ENCODE results near the gene PPEF1. TPM values are rescaled to one million over a fixed set of nuclear protein-coding genes. Genes with fewer than 3 reads are reported as not detected.
A peak's percentile ranks its signal among the peaks of the same experiment; 100 is the strongest.
"Not testable (repeated sequence)": the region's sequence is repeated elsewhere in the genome, so short reads cannot be mapped to it uniquely, and the experiment has no call there.

PPEF1 gene
- total RNA-seq, 3 donors from 2014 or later = 0.30 to 0.46 TPM; not detected in 1

GRCh38 chrX:18725310-18725943, 18.0 kb downstream of the PPEF1 start:
- no peaks in the 10 kb centered on the region for H3K36me3 Mint-ChIP-seq (ENCODE audit: insufficient read depth)
- no peak for DNase-seq
- H3K4me3 Mint-ChIP-seq = peak overlapping the region; percentile 7
- H3K4me1 Mint-ChIP-seq (ENCODE audit: low read depth) = peaks cover 4% of the 10 kb centered on the region
- no peaks in the 10 kb centered on the region for H3K27me3 Mint-ChIP-seq (ENCODE audit: low read depth)
- peak in 1 of 2 donors; percentile 25 for ATAC-seq
- no peaks in the 10 kb centered on the region for H3K9me3 Mint-ChIP-seq

- no peak overlapping the region for H3K4me3 Mint-ChIP-seq
Observed at GRCh38 chrX:18733287-18733686, 25.8 kb downstream of the PPEF1 start.

GRCh38 chrX:18739609-18740008, 32.2 kb downstream of the PPEF1 start:
- ATAC-seq; H3K36me3 Mint-ChIP-seq (ENCODE audit: insufficient read depth); H3K9me3 Mint-ChIP-seq; H3K27me3 Mint-ChIP-seq (ENCODE audit: low read depth); H3K4me3 Mint-ChIP-seq; H3K4me1 Mint-ChIP-seq (ENCODE audit: low read depth); DNase-seq: not testable (repeated sequence)

More at GRCh38 chrX:18733287-18733686, 25.8 kb downstream of the PPEF1 start:
- DNase-seq (no peak), ATAC-seq (no peak)
- no peaks in the 10 kb centered on the region for H3K27me3 Mint-ChIP-seq (ENCODE audit: low read depth)
- no peaks in the 10 kb centered on the region for H3K9me3 Mint-ChIP-seq
- no peaks in the 10 kb centered on the region for H3K4me1 Mint-ChIP-seq (ENCODE audit: low read depth)
- no peaks in the 10 kb centered on the region for H3K36me3 Mint-ChIP-seq (ENCODE audit: insufficient read depth)

GRCh38 chrX:18748499-18748898, 41.1 kb downstream of the PPEF1 start:
- DNase-seq (no peak), ATAC-seq (no peak)
- Mint-ChIP-seq H3K4me3 (no peak overlapping the region), H3K4me1 (ENCODE audit: low read depth) (no peaks in the 10 kb centered on the region), H3K9me3 (no peaks in the 10 kb centered on the region), H3K27me3 (ENCODE audit: low read depth) (no peaks in the 10 kb centered on the region), H3K36me3 (ENCODE audit: insufficient read depth) (no peaks in the 10 kb centered on the region)

DNA sequence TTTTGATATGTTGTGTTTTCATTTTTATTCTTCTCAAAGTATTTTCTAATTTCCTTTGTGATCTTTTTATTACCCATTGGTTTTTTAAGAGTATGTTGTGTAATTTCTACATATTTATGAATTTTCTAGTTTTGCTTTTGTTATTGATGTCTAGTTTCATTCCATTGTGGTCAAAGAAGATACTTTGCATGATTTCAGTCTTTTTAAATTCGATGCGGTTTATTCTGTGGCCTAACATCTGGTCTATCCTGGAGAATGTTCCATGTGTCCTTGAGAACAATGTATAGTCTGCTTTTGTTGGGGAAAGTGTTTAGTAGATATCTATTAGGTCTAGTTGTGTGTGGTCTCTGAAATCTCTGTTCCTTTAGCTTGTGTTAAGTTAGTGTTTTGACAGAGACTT, 46.2 kb downstream of the PPEF1 start:
- no peaks in the 10 kb centered on the region for H3K27me3 Mint-ChIP-seq (ENCODE audit: low read depth)
- H3K4me3 Mint-ChIP-seq = no peak overlapping the region
- no peaks in the 10 kb centered on the region for H3K9me3 Mint-ChIP-seq
- H3K4me1 Mint-ChIP-seq (ENCODE audit: low read depth) = no peaks in the 10 kb centered on the region
- H3K36me3 Mint-ChIP-seq (ENCODE audit: insufficient read depth) = no peaks in the 10 kb centered on the region
- DNase-seq (no peak), ATAC-seq (no peak)

DNA sequence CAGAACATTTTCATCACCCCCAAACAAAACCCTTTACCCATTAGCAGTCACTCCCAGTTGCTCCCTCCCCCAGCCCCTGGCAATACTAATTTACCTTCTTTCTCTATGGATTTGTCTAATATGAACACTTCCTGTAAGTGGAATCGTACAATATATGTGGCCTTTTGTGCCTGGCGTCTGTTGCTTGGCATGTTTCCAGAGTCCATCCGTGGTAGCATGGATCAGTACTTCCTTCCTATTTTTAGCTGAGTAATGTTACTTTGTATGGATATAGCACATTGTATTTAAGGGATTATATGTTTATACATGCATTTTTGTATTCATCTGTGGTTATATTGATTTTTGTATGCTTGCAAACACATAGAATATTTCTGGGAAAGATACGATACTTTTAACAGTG, 48.2 kb downstream of the PPEF1 start:
- Mint-ChIP-seq H3K27me3 (ENCODE audit: low read depth) (no peaks in the 10 kb centered on the region), H3K4me3 (no peak overlapping the region), H3K36me3 (ENCODE audit: insufficient read depth) (no peaks in the 10 kb centered on the region), H3K4me1 (ENCODE audit: low read depth) (no peaks in the 10 kb centered on the region), H3K9me3 (no peaks in the 10 kb centered on the region)
- no peak for ATAC-seq
- no peak for DNase-seq

GRCh38 chrX:18757956-18758932, 50.8 kb downstream of the PPEF1 start:
- Mint-ChIP-seq H3K4me1 (ENCODE audit: low read depth) (no peaks in the 10 kb centered on the region), H3K36me3 (ENCODE audit: insufficient read depth) (no peaks in the 10 kb centered on the region), H3K4me3 (no peak overlapping the region), H3K27me3 (ENCODE audit: low read depth) (no peaks in the 10 kb centered on the region), H3K9me3 (no peaks in the 10 kb centered on the region)
- no peak for ATAC-seq
- no peak for DNase-seq

DNA sequence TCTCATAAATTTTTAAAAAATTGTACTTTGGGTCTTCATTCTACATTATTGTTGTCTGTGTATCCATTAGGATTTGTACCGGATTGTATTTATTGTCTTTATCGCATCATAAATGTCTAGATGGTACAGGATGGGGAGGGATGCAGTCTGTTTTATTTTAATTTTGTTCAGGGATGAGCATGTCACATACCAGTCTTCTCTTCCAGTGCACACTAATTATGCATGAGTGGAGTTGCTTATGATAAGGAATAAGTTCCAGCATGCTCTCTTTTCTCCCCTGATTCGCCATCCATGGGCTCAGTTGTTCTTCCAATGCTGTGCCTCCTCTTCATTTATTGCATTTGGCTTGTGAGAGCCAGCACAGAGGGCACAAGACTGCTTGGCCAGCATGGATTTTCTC, 54.3 kb downstream of the PPEF1 start:
- Mint-ChIP-seq H3K27me3 (ENCODE audit: low read depth) (no peaks in the 10 kb centered on the region), H3K36me3 (ENCODE audit: insufficient read depth) (no peaks in the 10 kb centered on the region), H3K4me3 (no peak overlapping the region), H3K4me1 (ENCODE audit: low read depth) (no peaks in the 10 kb centered on the region), H3K9me3 (no peaks in the 10 kb centered on the region)
- no peak for ATAC-seq
- no peak for DNase-seq

GRCh38 chrX:18763106-18763505, 55.7 kb downstream of the PPEF1 start:
- H3K4me3 Mint-ChIP-seq; DNase-seq; H3K36me3 Mint-ChIP-seq (ENCODE audit: insufficient read depth); ATAC-seq; H3K27me3 Mint-ChIP-seq (ENCODE audit: low read depth); H3K9me3 Mint-ChIP-seq; H3K4me1 Mint-ChIP-seq (ENCODE audit: low read depth): not testable (repeated sequence)

DNA sequence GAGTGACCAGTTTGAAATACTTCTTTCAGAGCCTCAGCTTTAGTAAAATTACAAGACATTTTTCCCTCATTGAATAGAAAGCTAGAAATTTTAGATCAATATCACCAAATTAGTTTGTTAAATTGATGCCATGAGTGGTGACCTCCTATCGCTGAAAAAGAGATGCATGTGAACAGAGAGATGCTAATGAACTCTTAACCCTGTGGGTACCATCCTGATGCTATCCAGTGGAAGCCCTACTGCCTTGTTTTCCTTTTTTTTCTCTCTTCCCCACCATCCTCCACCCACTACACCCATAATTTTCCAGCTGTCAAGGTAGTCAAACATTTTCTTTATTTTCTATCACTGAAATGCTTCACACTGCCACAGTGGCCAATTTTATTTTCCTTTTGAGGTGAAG, 61.9 kb downstream of the PPEF1 start:
- Mint-ChIP-seq H3K9me3 (peaks cover 7% of the 10 kb centered on the region), H3K4me3 (no peak overlapping the region), H3K36me3 (ENCODE audit: insufficient read depth) (no peaks in the 10 kb centered on the region), H3K4me1 (ENCODE audit: low read depth) (no peaks in the 10 kb centered on the region), H3K27me3 (ENCODE audit: low read depth) (no peaks in the 10 kb centered on the region)
- DNase-seq = no peak
- ATAC-seq = no peak

- Mint-ChIP-seq H3K9me3 (peaks cover 7% of the 10 kb centered on the region), H3K36me3 (ENCODE audit: insufficient read depth) (no peaks in the 10 kb centered on the region), H3K4me1 (ENCODE audit: low read depth) (no peaks in the 10 kb centered on the region), H3K4me3 (no peak overlapping the region), H3K27me3 (ENCODE audit: low read depth) (no peaks in the 10 kb centered on the region)
- DNase-seq = no peak
- no peak for ATAC-seq
Observed at GRCh38 chrX:18769812-18770573, 62.5 kb downstream of the PPEF1 start.

DNA sequence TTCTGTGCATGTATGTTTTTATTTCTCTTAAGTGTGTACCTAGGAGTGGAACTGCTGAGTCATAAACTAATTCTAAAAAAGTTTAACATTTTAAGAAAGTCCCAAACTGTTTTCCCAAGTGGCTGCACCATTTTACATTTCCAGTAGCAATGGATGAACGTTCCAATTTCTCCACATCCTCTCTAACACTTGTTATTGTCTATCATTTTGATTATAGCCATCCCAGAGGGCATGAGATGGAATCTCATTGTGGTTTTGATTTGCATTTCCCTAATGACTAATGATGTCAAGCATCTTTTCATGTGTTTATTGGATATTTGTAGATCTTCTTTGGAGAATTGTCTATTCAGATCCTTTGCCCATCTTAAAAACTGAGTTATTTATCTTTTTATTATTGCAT, 82.5 kb downstream of the PPEF1 start:
- no peak overlapping the region for H3K4me3 Mint-ChIP-seq
- H3K27me3 Mint-ChIP-seq (ENCODE audit: low read depth) = no peaks in the 10 kb centered on the region
- H3K4me1 Mint-ChIP-seq (ENCODE audit: low read depth) = no peaks in the 10 kb centered on the region
- H3K9me3 Mint-ChIP-seq = no peaks in the 10 kb centered on the region
- no peak for DNase-seq
- H3K36me3 Mint-ChIP-seq (ENCODE audit: insufficient read depth) = no peaks in the 10 kb centered on the region
- ATAC-seq = no peak

- Mint-ChIP-seq H3K4me3 (no peak overlapping the region), H3K27me3 (ENCODE audit: low read depth) (no peaks in the 10 kb centered on the region)
Observed at GRCh38 chrX:18792828-18793227, 85.4 kb downstream of the PPEF1 start.

GRCh38 chrX:18793601-18794089, 86.2 kb downstream of the PPEF1 start:
- Mint-ChIP-seq H3K9me3 (no peaks in the 10 kb centered on the region), H3K4me3 (no peak overlapping the region), H3K36me3 (ENCODE audit: insufficient read depth) (no peaks in the 10 kb centered on the region), H3K4me1 (ENCODE audit: low read depth) (no peaks in the 10 kb centered on the region), H3K27me3 (ENCODE audit: low read depth) (no peaks in the 10 kb centered on the region)
- ATAC-seq (no peak), DNase-seq (no peak)

More at GRCh38 chrX:18792828-18793227, 85.4 kb downstream of the PPEF1 start:
- Mint-ChIP-seq H3K36me3 (ENCODE audit: insufficient read depth) (no peaks in the 10 kb centered on the region), H3K9me3 (no peaks in the 10 kb centered on the region), H3K4me1 (ENCODE audit: low read depth) (no peaks in the 10 kb centered on the region)
- DNase-seq (no peak), ATAC-seq (no peak)

All from activated T-cell treated with anti-CD3 and anti-CD28 coated beads, Interleukin-2, amount 50 U/mL, for 4 hours (primary cell).